Naive thymus-derived CD4-positive, alpha-beta T cell (primary cell): Measurements from ENCODE around the gene STX18. TPM values are rescaled to one million over a fixed set of nuclear protein-coding genes. Genes with fewer than 3 reads are reported as not detected.

Experiments used
- ATAC-seq: fragments of 150-1000 bp; cut with Tn5 transposase; 2 replicates; pipeline ENCODE4 v1.10.0; 2021; ENCODE audit warnings: mild to moderate bottlenecking, moderate library complexity
- CTCF ChIA-PET: fragments of 350-600 bp; sonication (Branson Sonifier 250); formaldehyde crosslinking; loops from one replicate; lab custom pipeline; 2021; ENCODE audit warnings: antibody characterized with exemption; lab: Charles Lee
- POLR2A ChIA-PET: fragments of 350-600 bp; sonication (Branson Sonifier 250); formaldehyde crosslinking; loops from one replicate; lab custom pipeline; 2021; ENCODE audit warnings: antibody characterized with exemption, inconsistent platforms; lab: Charles Lee
- DNase-seq, 9 donors: peaks; one replicate each; pipeline versions ENCODE4 v3.0.0 to v3.0.0-alpha.2; 2020 to 2022; ENCODE audit warnings: mixed read lengths in 1 of 9
- H3K27ac ChIP-seq: one replicate; pipeline ENCODE4 v1.7.0; 2013; ENCODE audit warnings: mild to moderate bottlenecking, low read depth, low read length, moderate library complexity
- H3K27me3 ChIP-seq, 2 donors: one replicate each; pipeline ENCODE4 v1.7.0; 2013; ENCODE audit warnings: low read length in 2 of 2, mild to moderate bottlenecking in 2 of 2, moderate library complexity in 2 of 2; ENCODE audit not compliant: control insufficient read depth in 2 of 2, insufficient read depth in 2 of 2
- H3K36me3 ChIP-seq, 3 experiments: 1 replicate in 2 of 3; 2 replicates in 1 of 3; pipeline ENCODE4 v1.7.0; 2013; ENCODE audit warnings: low read length in 3 of 3, mild to moderate bottlenecking in 3 of 3, moderate library complexity in 1 of 3; ENCODE audit not compliant: insufficient read depth in 3 of 3, control insufficient read depth in 2 of 3
- H3K4me1 ChIP-seq, 2 donors: one replicate each; pipeline ENCODE4 v1.7.0; 2013; ENCODE audit warnings: low read length in 2 of 2, mild to moderate bottlenecking in 2 of 2, moderate library complexity in 1 of 2; ENCODE audit not compliant: control insufficient read depth in 2 of 2, insufficient read depth in 2 of 2
- H3K4me3 ChIP-seq: 2 replicates; pipeline ENCODE4 v1.7.0; 2013; ENCODE audit warnings: mild to moderate bottlenecking, low read length
- H3K9me3 ChIP-seq, 3 experiments: 1 replicate in 2 of 3; 2 replicates in 1 of 3; pipeline ENCODE4 v1.7.0; 2013; ENCODE audit warnings: low read length in 3 of 3; ENCODE audit not compliant: control insufficient read depth in 2 of 3
- H3K27ac Mint-ChIP-seq, 9 donors: one replicate each; pipeline ENCODE4 v1.8.0; 2020 to 2022; ENCODE audit warnings: mixed read lengths in 9 of 9, mild to moderate bottlenecking in 8 of 9, moderate library complexity in 5 of 9, inconsistent platforms in 2 of 9
- H3K27me3 Mint-ChIP-seq, 5 donors: one replicate each; pipeline ENCODE4 v1.8.0; 2021 to 2022; ENCODE audit warnings: mixed read lengths in 5 of 5, mild to moderate bottlenecking in 1 of 5
- H3K36me3 Mint-ChIP-seq, 5 donors: one replicate each; pipeline ENCODE4 v1.8.0; 2020 to 2022; ENCODE audit warnings: mixed read lengths in 5 of 5, mild to moderate bottlenecking in 3 of 5, inconsistent platforms in 1 of 5
- H3K4me1 Mint-ChIP-seq, 7 donors: one replicate each; pipeline ENCODE4 v1.8.0; 2020 to 2022; ENCODE audit warnings: mixed read lengths in 7 of 7, mild to moderate bottlenecking in 3 of 7, inconsistent platforms in 1 of 7
- H3K4me3 Mint-ChIP-seq, 10 donors: one replicate each; pipeline ENCODE4 v1.8.0; 2020 to 2022; ENCODE audit warnings: mild to moderate bottlenecking in 10 of 10, mixed read lengths in 10 of 10, moderate library complexity in 6 of 10, inconsistent platforms in 2 of 10
- H3K9me3 Mint-ChIP-seq, 11 donors: one replicate each; pipeline ENCODE4 v1.8.0; 2020 to 2022; ENCODE audit warnings: mixed read lengths in 11 of 11, mild to moderate bottlenecking in 4 of 11, inconsistent platforms in 1 of 11, moderate library complexity in 1 of 11
- intact Hi-C, 2 donors: fragments of 100-400 bp; cut with micrococcal nuclease; formaldehyde crosslinking; loops; one replicate each; pipeline ENCODE4 v1.15.1; 2023
- polyA plus RNA-seq, 2 donors: library from polyadenylated mRNA; unstranded; fragments of 300-500 nt; fragmentation: Illumina TruSeq; gene quantifications; one replicate each; pipeline ENCODE4 v1.2.3, GENCODE V29; 2021
- total RNA-seq, 6 experiments: library from RNA in 5 of 6; stranded (reverse) in 5 of 6; gene quantifications; 1 replicate in 5 of 6; 2 replicates in 1 of 6; pipeline ENCODE4 v1.2.3 and lab custom pipeline; 2021 to 2026

STX18 gene
- total and polyA plus RNA-seq, 7 experiments from 2014 or later = 16.3 to 28.0 (median 22.7) TPM

- Histone ChIP-seq H3K36me3 (no peaks in the 10 kb centered on the region), H3K4me3 (no peak overlapping the region), H3K4me1 (peaks cover 0 to 3% of the 10 kb centered on the region in 2 donors), H3K27ac (no peak overlapping the region), H3K9me3 (no peaks in the 10 kb centered on the region), H3K27me3 (no peaks in the 10 kb centered on the region)
- Mint-ChIP-seq H3K36me3 (no peaks in the 10 kb centered on the region), H3K4me1 (peaks cover under 1 to 18% (median 8%) of the 10 kb centered on the region in 7 donors), H3K27me3 (peaks cover 23 to 58% (median 46%) of the 10 kb centered on the region in 5 donors), H3K27ac (no peak overlapping the region), H3K4me3 (no peak overlapping the region), H3K9me3 (peaks cover 0 to 1% (median 0%) of the 10 kb centered on the region in 11 donors)
- intact Hi-C loops = no loop called here
- ATAC-seq (no peak), DNase-seq (no peak)
- ChIA-PET POLR2A (no interaction called here), CTCF (no interaction called here)
Measured at GRCh38 chr4:4383085-4383484, 158.8 kb downstream of the STX18 start.

GRCh38 chr4:4379540-4380087 is 162.2 kb downstream of the STX18 start:
- Mint-ChIP-seq H3K36me3 (peaks cover 0 to 4% (median 0%) of the 10 kb centered on the region in 5 donors), H3K9me3 (peaks cover 0 to 4% (median 3%) of the 10 kb centered on the region in 11 donors), H3K27me3 (peaks cover 16 to 44% (median 38%) of the 10 kb centered on the region in 5 donors), H3K27ac (no peak overlapping the region), H3K4me3 (no peak overlapping the region), H3K4me1 (peaks cover 0 to 5% (median 0%) of the 10 kb centered on the region in 7 donors)
- intact Hi-C loops = no loop called here
- Histone ChIP-seq H3K27ac (no peak overlapping the region), H3K36me3 (no peaks in the 10 kb centered on the region), H3K4me3 (no peak overlapping the region), H3K4me1 (no peaks in the 10 kb centered on the region), H3K27me3 (no peaks in the 10 kb centered on the region), H3K9me3 (no peaks in the 10 kb centered on the region)
- DNase-seq = no peak
- CTCF ChIA-PET = no interaction called here
- no peak for ATAC-seq
- POLR2A ChIA-PET = no interaction called here

- Histone ChIP-seq H3K4me1 (no peaks in the 10 kb centered on the region), H3K4me3 (no peak overlapping the region), H3K27me3 (no peaks in the 10 kb centered on the region), H3K9me3 (no peaks in the 10 kb centered on the region), H3K36me3 (no peaks in the 10 kb centered on the region), H3K27ac (no peak overlapping the region)
- Mint-ChIP-seq H3K9me3 (peaks cover 0 to 7% (median 3%) of the 10 kb centered on the region in 11 donors), H3K4me1 (no peaks in the 10 kb centered on the region), H3K4me3 (no peak overlapping the region), H3K27ac (no peak overlapping the region), H3K36me3 (peaks cover 0 to 7% (median 0%) of the 10 kb centered on the region in 5 donors), H3K27me3 (peaks cover 10 to 35% (median 22%) of the 10 kb centered on the region in 5 donors)
- ChIA-PET POLR2A (no interaction called here), CTCF (no interaction called here)
- ATAC-seq (no peak), DNase-seq (no peak)
- intact Hi-C loops = no loop called here
Measured at GRCh38 chr4:4377732-4378460, 164.0 kb downstream of the STX18 start.

- POLR2A ChIA-PET = no interaction called here
Measured at GRCh38 chr4:4377191-4377590, 164.7 kb downstream of the STX18 start.

GRCh38 chr4:4376074-4376473 is 165.8 kb downstream of the STX18 start:
- ATAC-seq (no peak), DNase-seq (no peak)
- peaks cover 9 to 27% (median 14%) of the 10 kb centered on the region in 5 donors for H3K27me3 Mint-ChIP-seq
- H3K4me3 Mint-ChIP-seq = no peak overlapping the region
- Histone ChIP-seq H3K27ac (no peak overlapping the region), H3K4me1 (no peaks in the 10 kb centered on the region), H3K9me3 (no peaks in the 10 kb centered on the region), H3K27me3 (no peaks in the 10 kb centered on the region), H3K4me3 (no peak overlapping the region), H3K36me3 (no peaks in the 10 kb centered on the region)
- CTCF ChIA-PET = no interaction called here
- intact Hi-C loops = no loop called here
- H3K9me3 Mint-ChIP-seq = peaks cover 0 to 7% (median 3%) of the 10 kb centered on the region in 11 donors
- H3K27ac Mint-ChIP-seq = no peak overlapping the region
- peaks cover 0 to 7% (median 0%) of the 10 kb centered on the region in 5 donors for H3K36me3 Mint-ChIP-seq
- POLR2A ChIA-PET = no interaction called here
- no peaks in the 10 kb centered on the region for H3K4me1 Mint-ChIP-seq

More at GRCh38 chr4:4377191-4377590, 164.7 kb downstream of the STX18 start:
- Mint-ChIP-seq H3K27me3 (peaks cover 10 to 32% (median 16%) of the 10 kb centered on the region in 5 donors), H3K9me3 (peaks cover 0 to 7% (median 3%) of the 10 kb centered on the region in 11 donors), H3K4me3 (no peak overlapping the region), H3K36me3 (peaks cover 0 to 7% (median 0%) of the 10 kb centered on the region in 5 donors), H3K27ac (no peak overlapping the region), H3K4me1 (no peaks in the 10 kb centered on the region)
- H3K4me3 ChIP-seq = no peak overlapping the region
- H3K27me3 ChIP-seq = no peaks in the 10 kb centered on the region
- no peaks in the 10 kb centered on the region for H3K36me3 ChIP-seq
- ATAC-seq (no peak), DNase-seq (no peak)
- no peaks in the 10 kb centered on the region for H3K4me1 ChIP-seq
- H3K9me3 ChIP-seq = no peaks in the 10 kb centered on the region
- intact Hi-C loops = no loop called here
- CTCF ChIA-PET = no interaction called here
- H3K27ac ChIP-seq = no peak overlapping the region

GRCh38 chr4:4374388-4375098 is 167.3 kb downstream of the STX18 start:
- no peak overlapping the region for H3K27ac Mint-ChIP-seq
- no peak overlapping the region for H3K4me3 Mint-ChIP-seq
- intact Hi-C loops = no loop called here
- H3K4me1 Mint-ChIP-seq = no peaks in the 10 kb centered on the region
- peaks cover 2 to 18% (median 8%) of the 10 kb centered on the region in 5 donors for H3K27me3 Mint-ChIP-seq
- H3K36me3 ChIP-seq = no peaks in the 10 kb centered on the region
- POLR2A ChIA-PET = no interaction called here
- ATAC-seq (no peak), DNase-seq (no peak)
- no peak overlapping the region for H3K27ac ChIP-seq
- CTCF ChIA-PET = interaction anchor here (0.7 kb wide), 1 partner anchor 618 kb away, joined by 5 read pairs; no protein-coding TSS in a partner anchor
- no peak overlapping the region for H3K4me3 ChIP-seq
- peaks cover 0 to 7% (median 0%) of the 10 kb centered on the region in 5 donors for H3K36me3 Mint-ChIP-seq
- H3K9me3 Mint-ChIP-seq = peaks cover 0 to 7% (median 3%) of the 10 kb centered on the region in 11 donors
- H3K4me1 ChIP-seq = no peaks in the 10 kb centered on the region
- no peaks in the 10 kb centered on the region for H3K27me3 ChIP-seq
- no peaks in the 10 kb centered on the region for H3K9me3 ChIP-seq
